HepG2 (cell line): ENCODE data around the gene CDK14. TPM values are rescaled to one million over a fixed set of nuclear protein-coding genes. Genes with fewer than 3 reads are reported as not detected.

Experiments
- ATAC-seq: fragments of 200-7000 bp; cut with Tn5 transposase; 3 replicates; pipeline ENCODE4 v1.9.1; 2020; ENCODE audit warnings: mild to moderate bottlenecking, moderate library complexity
- BruUV-seq: library from RNA; stranded (reverse); fragments of 400-500 nt; replicated peaks from 2 replicates; lab custom pipeline; 2021; lab: Mats Ljungman, UMichigan
- CTCF ChIA-PET: fragments of 300-600 bp; formaldehyde crosslinking; extraction: SDS; loops from one replicate; lab custom pipeline; 2021; ENCODE audit warnings: low total read pairs, inconsistent platforms, low intra/inter-chr PET ratio; lab: Yijun Ruan, JAX
- POLR2A ChIA-PET: fragments of 350-600 bp; sonication (Branson Sonifier 250); formaldehyde crosslinking; loops from one replicate; lab custom pipeline; 2020; ENCODE audit warnings: antibody characterized with exemption, inconsistent platforms; lab: Yijun Ruan, JAX
- DNase-seq: peaks from one replicate; pipeline ENCODE4 v3.0.0-alpha.2; 2015; ENCODE audit warnings: low spot score
- FAIRE-seq: peaks from 3 replicates; lab custom pipeline; 2011; peaks lifted over from hg19 to GRCh38; lab: Jason Lieb, UNC
- H2AFZ ChIP-seq: one replicate; pipeline ENCODE4 v1.6.1; 2011; ENCODE audit warnings: low read length, inconsistent platforms
- H3K27ac ChIP-seq: fragments of 300-600 bp; 3 replicates; pipeline ENCODE4 v1.8.0; 2011; ENCODE audit warnings: mixed run types, mild to moderate bottlenecking, mixed read lengths, low read length, inconsistent platforms; ENCODE audit not compliant: insufficient read depth; ENCODE audit errors: extremely low read length
- H3K27me3 ChIP-seq, 2 experiments: fragments of 200-600 bp in 1 of 2; 2 replicates in 1 of 2; 3 replicates in 1 of 2; pipeline versions ENCODE4 v1.6.0 to v1.8.0; 2011; ENCODE audit warnings: low read length in 2 of 2, mild to moderate bottlenecking in 2 of 2, moderate library complexity in 2 of 2, inconsistent platforms in 1 of 2; ENCODE audit not compliant: insufficient read depth in 2 of 2, control insufficient read depth in 1 of 2
- H3K36me3 ChIP-seq, 2 experiments: fragments of 200-600 bp in 1 of 2; replicated peaks in 1 of 2; 2 replicates in 1 of 2; 3 replicates in 1 of 2; pipeline versions ENCODE4 v1.5.1 to v1.8.0; 2011; ENCODE audit warnings: low read length in 2 of 2, inconsistent platforms in 1 of 2; ENCODE audit not compliant: insufficient read depth in 2 of 2, control insufficient read depth in 1 of 2
- H3K4me1 ChIP-seq: 2 replicates; pipeline ENCODE4 v1.5.1; 2012; ENCODE audit warnings: low read length, inconsistent platforms; ENCODE audit not compliant: insufficient read depth
- H3K4me2 ChIP-seq: 2 replicates; pipeline ENCODE4 v1.6.0; 2011; ENCODE audit warnings: low read depth, low read length, inconsistent platforms
- H3K4me3 ChIP-seq, 3 experiments: fragments of 200-600 bp in 1 of 3; sonication (generic), shearing (Covaris generic) in 1 of 3; replicated peaks in 1 of 3; 2 replicates each; pipeline ENCODE4 v1.5.1; 2011 to 2016; ENCODE audit warnings: low read length in 3 of 3, inconsistent platforms in 2 of 3, low read depth in 2 of 3, mild to moderate bottlenecking in 2 of 3, control low read depth in 1 of 3, mixed read lengths in 1 of 3; ENCODE audit not compliant: insufficient read depth in 1 of 3
- H3K79me2 ChIP-seq: one replicate; pipeline ENCODE4 v1.6.1; 2011; ENCODE audit warnings: low read length, inconsistent platforms; ENCODE audit not compliant: insufficient read depth
- H3K9ac ChIP-seq: 2 replicates; pipeline ENCODE4 v1.6.0; 2011; ENCODE audit warnings: mild to moderate bottlenecking, low read depth, low read length, inconsistent platforms; ENCODE audit not compliant: insufficient read depth
- H3K9me3 ChIP-seq: 2 replicates; pipeline ENCODE4 v1.5.1; 2012; ENCODE audit warnings: mild to moderate bottlenecking, low read length
- H4K20me1 ChIP-seq: 2 replicates; pipeline ENCODE4 v1.6.0; 2011; ENCODE audit warnings: inconsistent platforms, mild to moderate bottlenecking, low read length, moderate library complexity; ENCODE audit not compliant: insufficient read depth
- CTCF ChIP-seq: sonication (generic); formaldehyde crosslinking; IDR thresholded peaks from 2 replicates; pipeline ENCODE4 v1.5.0; 2020; ENCODE audit warnings: mild to moderate bottlenecking, missing genetic modification reagents, moderate library complexity
- GABPB1 ChIP-seq: IDR thresholded peaks from 2 replicates; pipeline ENCODE4 v1.6.1; 2016; ENCODE audit warnings: mild to moderate bottlenecking, missing genetic modification reagents, moderate library complexity, missing compliant biosample characterization
- HMG20A ChIP-seq: IDR thresholded peaks from 2 replicates; pipeline ENCODE4 v1.6.1; 2016; ENCODE audit warnings: borderline replicate concordance
- KLF6 ChIP-seq: IDR thresholded peaks from 2 replicates; pipeline ENCODE4 v1.8.0; 2016; ENCODE audit warnings: missing biosample characterization, missing genetic modification reagents
- MAFK ChIP-seq, 2 experiments: IDR thresholded peaks in 1 of 2; conservative IDR thresholded peaks in 1 of 2; 2 replicates each; pipeline ENCODE4 v1.6.1; 2011; ENCODE audit warnings: improper control_type of control experiment in 2 of 2, low read length in 2 of 2
- MIER3 ChIP-seq: IDR thresholded peaks from 2 replicates; pipeline ENCODE4 v1.6.1; 2016; ENCODE audit warnings: missing compliant biosample characterization, borderline replicate concordance
- MIXL1 ChIP-seq: IDR thresholded peaks from 2 replicates; pipeline ENCODE4 v1.6.1; 2016
- MTA1 ChIP-seq: sonication (generic); formaldehyde crosslinking; IDR thresholded peaks from 2 replicates; pipeline ENCODE4 v1.4.0; 2020; ENCODE audit warnings: missing genetic modification reagents, mild to moderate bottlenecking, borderline replicate concordance
- MTA3 ChIP-seq: sonication (generic); formaldehyde crosslinking; IDR thresholded peaks from 2 replicates; pipeline ENCODE4 v1.4.0; 2020; ENCODE audit warnings: missing genetic modification reagents
- NFE2 ChIP-seq: sonication (generic); formaldehyde crosslinking; IDR thresholded peaks from 2 replicates; pipeline ENCODE4 v1.4.0; 2020; ENCODE audit warnings: missing genetic modification reagents
- RAD21 ChIP-seq: fragments of 450-650 bp; formaldehyde crosslinking; IDR thresholded peaks from 2 replicates; pipeline ENCODE4 v1.5.0; 2020; ENCODE audit warnings: mild to moderate bottlenecking
- RAD51 ChIP-seq: fragments of 450-650 bp; IDR thresholded peaks from 2 replicates; pipeline ENCODE4 v1.6.1; 2016; ENCODE audit warnings: borderline replicate concordance
- RXRB ChIP-seq: IDR thresholded peaks from 2 replicates; pipeline ENCODE4 v1.6.1; 2016; ENCODE audit warnings: borderline replicate concordance, missing genetic modification reagents, missing compliant biosample characterization
- SMC3 ChIP-seq: IDR thresholded peaks from 2 replicates; pipeline ENCODE4 v1.6.1; 2011; ENCODE audit warnings: low read length, improper control_type of control experiment
- STAG1 ChIP-seq: sonication (generic); formaldehyde crosslinking; IDR thresholded peaks from 2 replicates; pipeline ENCODE4 v1.4.0; 2020; ENCODE audit warnings: missing genetic modification reagents
- YEATS4 ChIP-seq: sonication (generic); formaldehyde crosslinking; IDR thresholded peaks from 2 replicates; pipeline ENCODE4 v1.4.0; 2020; ENCODE audit warnings: missing genetic modification reagents, borderline replicate concordance
- ZFP36 ChIP-seq: fragments of 150-350 bp; IDR thresholded peaks from 2 replicates; pipeline ENCODE4 v1.6.1; 2018; ENCODE audit warnings: borderline replicate concordance, low read length, low read depth; ENCODE audit not compliant: partially characterized antibody
- ZNF564 ChIP-seq: sonication (generic); formaldehyde crosslinking; IDR thresholded peaks from 2 replicates; pipeline ENCODE4 v1.8.1; 2023; ENCODE audit warnings: mild to moderate bottlenecking, missing genetic modification reagents
- ZNF737 ChIP-seq: sonication (generic); formaldehyde crosslinking; IDR thresholded peaks from 2 replicates; pipeline ENCODE4 v1.5.0; 2020; ENCODE audit warnings: missing genetic modification reagents, mild to moderate bottlenecking, borderline replicate concordance
- WGBS: methylation state at CpG from one replicate; pipeline ENCODE4 v1.1.6; 2017; ENCODE audit warnings: low lambda C conversion rate; 5-methylcytosine and 5-hydroxymethylcytosine counted together
- in situ Hi-C: cut with HindIII; loops from 2 replicates; pipeline ENCODE4 v1.10.0; 2017; ENCODE audit warnings: low pct_unique_long_range_greater_than_20kb; ENCODE audit not compliant: extremely low pct_ligation_motif_present
- intact Hi-C: fragments of 100-400 bp; cut with micrococcal nuclease; formaldehyde crosslinking; loops from one replicate; pipeline ENCODE4 v1.10.0; 2022; ENCODE audit not compliant: unreplicated experiment
- polyA plus RNA-seq, 8 experiments: library from polyadenylated mRNA; depleted of rRNA in 3 of 8; stranded (reverse) in 7 of 8; unstranded in 1 of 8; fragments of >200 nt; fragmentation: Illumina TruSeq in 4 of 8; extraction: Trizol in 4 of 8; gene quantifications; 2 replicates each; pipeline versions ENCODE4 v1.2.1 to v1.2.3, GENCODE V29; 2011 to 2016; ENCODE audit warnings: low read depth in 4 of 8, missing spikeins in 1 of 8, mixed read lengths in 1 of 8; ENCODE audit not compliant: insufficient read depth in 1 of 8
- total RNA-seq, 5 experiments: library from RNA; depleted of rRNA; stranded (reverse); fragments of >200 nt; fragmentation: Illumina TruSeq; extraction: Trizol; gene quantifications; 2 replicates each; pipeline ENCODE4 v1.2.3, GENCODE V29; 2016; ENCODE audit warnings: low read depth in 1 of 5
- TF ChIP-seq, protein P1 (sequence below): sonication (generic); formaldehyde crosslinking; IDR thresholded peaks from 2 replicates; pipeline ENCODE4 v1.4.0; 2020; ENCODE audit warnings: missing genetic modification reagents, borderline replicate concordance
- TF ChIP-seq, protein P2 (sequence below): sonication (generic); formaldehyde crosslinking; IDR thresholded peaks from 2 replicates; pipeline ENCODE4 v1.8.1; 2022; ENCODE audit warnings: mild to moderate bottlenecking, missing genetic modification reagents

Gene CDK14
- total and polyA plus RNA-seq, 2 of the 13 experiments (the other 11 are each of a cell fraction or from before 2014, with no cell fraction given), result 0.26 to 0.71 TPM

- no peak overlapping the region for H3K4me2 ChIP-seq
- H3K9ac ChIP-seq, result no peak overlapping the region
- ATAC-seq (peak; percentile 83), DNase-seq (peak; percentile 43), FAIRE-seq (peak; percentile 39)
- no peaks in the 10 kb centered on the region for H3K4me1 ChIP-seq
- no peak overlapping the region for H2AFZ ChIP-seq
- intact Hi-C loops, result no loop called here
- WGBS, result 20% methylated on average over 5 of the region's 5 CpGs
- H4K20me1 ChIP-seq, result no peaks in the 10 kb centered on the region
- H3K79me2 ChIP-seq, result no peaks in the 10 kb centered on the region
- H3K36me3 ChIP-seq, result no peaks in the 10 kb centered on the region
- no peaks in the 10 kb centered on the region for H3K27me3 ChIP-seq
- in situ Hi-C loops, result loop anchor here (25.0 kb wide), 1 partner anchor 303 kb away; no protein-coding TSS in a partner anchor
- CTCF ChIA-PET, result interaction anchor here (1.3 to 1.4 kb wide), 2 partner anchors 41 to 326 kb away, joined by 4 read pairs; no protein-coding TSS in a partner anchor
- H3K4me3 ChIP-seq, result no peak overlapping the region
- H3K9me3 ChIP-seq, result no peaks in the 10 kb centered on the region
- no TSS peak for BruUV-seq
- POLR2A ChIA-PET, result no interaction called here
- H3K27ac ChIP-seq, result no peak overlapping the region
- TF ChIP-seq ZNF737 (CRISPR knock-in tag) (no peak), RAD51 (no peak), GABPB1 (CRISPR knock-in tag) (no peak), YEATS4 (CRISPR knock-in tag) (no peak), NFE2 (CRISPR knock-in tag) (peak; percentile 82), RXRB (CRISPR knock-in tag) (no peak), HMG20A (no peak), ZNF564 (CRISPR knock-in tag) (no peak), RAD21 (CRISPR knock-in tag) (peak; percentile 45), MAFK (conservative IDR thresholded peaks at IDR 0.05 in 1 of 2, IDR thresholded peaks at IDR 0.05 in 1 of 2; ENCODE audit: low read length in 2 of 2) (peak; percentile 29 to 34), MTA1 (CRISPR knock-in tag) (no peak), MIXL1 (CRISPR knock-in tag) (no peak), ZFP36 (peak; percentile 23), MIER3 (no peak), SMC3 (peak; percentile 82; the same call in 1 of the 2 replicates), STAG1 (CRISPR knock-in tag) (peak; percentile 75), CTCF (CRISPR knock-in tag) (peak; percentile 75), MTA3 (CRISPR knock-in tag) (no peak), KLF6 (CRISPR knock-in tag) (no peak)
- TF ChIP-seq, protein P1, sequence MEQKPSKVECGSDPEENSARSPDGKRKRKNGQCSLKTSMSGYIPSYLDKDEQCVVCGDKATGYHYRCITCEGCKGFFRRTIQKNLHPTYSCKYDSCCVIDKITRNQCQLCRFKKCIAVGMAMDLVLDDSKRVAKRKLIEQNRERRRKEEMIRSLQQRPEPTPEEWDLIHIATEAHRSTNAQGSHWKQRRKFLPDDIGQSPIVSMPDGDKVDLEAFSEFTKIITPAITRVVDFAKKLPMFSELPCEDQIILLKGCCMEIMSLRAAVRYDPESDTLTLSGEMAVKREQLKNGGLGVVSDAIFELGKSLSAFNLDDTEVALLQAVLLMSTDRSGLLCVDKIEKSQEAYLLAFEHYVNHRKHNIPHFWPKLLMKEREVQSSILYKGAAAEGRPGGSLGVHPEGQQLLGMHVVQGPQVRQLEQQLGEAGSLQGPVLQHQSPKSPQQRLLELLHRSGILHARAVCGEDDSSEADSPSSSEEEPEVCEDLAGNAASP (CRISPR knock-in tag), result no peak
- TF ChIP-seq, protein P2, sequence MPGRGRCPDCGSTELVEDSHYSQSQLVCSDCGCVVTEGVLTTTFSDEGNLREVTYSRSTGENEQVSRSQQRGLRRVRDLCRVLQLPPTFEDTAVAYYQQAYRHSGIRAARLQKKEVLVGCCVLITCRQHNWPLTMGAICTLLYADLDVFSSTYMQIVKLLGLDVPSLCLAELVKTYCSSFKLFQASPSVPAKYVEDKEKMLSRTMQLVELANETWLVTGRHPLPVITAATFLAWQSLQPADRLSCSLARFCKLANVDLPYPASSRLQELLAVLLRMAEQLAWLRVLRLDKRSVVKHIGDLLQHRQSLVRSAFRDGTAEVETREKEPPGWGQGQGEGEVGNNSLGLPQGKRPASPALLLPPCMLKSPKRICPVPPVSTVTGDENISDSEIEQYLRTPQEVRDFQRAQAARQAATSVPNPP, result no peak
Measured at GRCh38 chr7:90708841-90709317, 112.8 kb downstream of the CDK14 start.
